Retinal pigment epithelial cell (primary cell): ENCODE measurements around the gene TNFRSF19.
"Not testable (repeated sequence)": the region's sequence is repeated elsewhere in the genome, so short reads cannot be mapped to it uniquely, and the experiment has no call there.

Source experiments
- DNase-seq: peaks from one replicate; pipeline ENCODE4 v3.0.0-alpha.2; 2010; ENCODE audit warnings: low read depth
- H3K4me3 ChIP-seq: 2 replicates; pipeline ENCODE4 v1.5.1; 2011; ENCODE audit warnings: mild to moderate bottlenecking, low read length, control low read depth, moderate library complexity
- CTCF ChIP-seq: conservative IDR thresholded peaks from 2 replicates; pipeline ENCODE4 v1.5.1; 2011; ENCODE audit warnings: low read depth, low read length, control low read depth, inconsistent platforms

The TNFRSF19 gene

DNA sequence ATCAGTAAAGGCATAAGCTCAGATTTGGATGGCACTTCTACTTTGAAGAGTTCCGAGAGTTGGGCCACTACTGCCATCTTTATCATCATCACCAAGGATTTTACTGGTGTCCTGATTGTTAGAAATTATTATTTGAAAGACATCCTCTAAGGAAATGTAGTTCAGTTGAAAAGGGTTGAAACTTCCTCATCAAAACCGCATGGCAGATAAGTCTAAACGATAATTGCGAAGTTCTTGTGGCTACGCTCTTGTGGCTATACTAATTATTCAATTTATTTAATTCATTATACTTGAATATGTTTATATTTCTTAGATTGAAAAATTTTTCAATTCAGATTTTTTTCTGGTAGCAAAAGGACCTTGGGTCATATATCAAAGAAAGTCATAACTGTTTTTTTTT, 22.4 kb downstream of the TNFRSF19 start:
- no peak for DNase-seq
- H3K4me3 ChIP-seq = no peak overlapping the region
- no peak for TF ChIP-seq CTCF

DNA sequence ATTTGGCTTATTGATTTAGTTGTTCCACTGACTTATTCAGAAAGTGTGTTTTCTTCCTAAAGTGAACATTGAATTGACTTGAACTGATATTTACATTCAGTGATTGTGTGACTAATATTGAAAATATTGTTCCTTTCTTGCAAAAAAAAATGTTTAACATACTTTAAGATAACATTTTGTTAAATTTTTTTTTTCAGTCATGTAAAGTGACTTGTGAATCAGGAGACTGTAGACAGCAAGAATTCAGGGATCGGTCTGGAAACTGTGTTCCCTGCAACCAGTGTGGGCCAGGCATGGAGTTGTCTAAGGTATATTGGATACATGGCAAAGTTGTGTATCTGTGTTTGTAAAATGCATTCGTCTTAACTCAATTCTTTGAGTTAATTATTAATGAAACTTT, 22.9 kb downstream of the TNFRSF19 start:
- DNase-seq = no peak
- TF ChIP-seq CTCF = no peak
- H3K4me3 ChIP-seq = no peak overlapping the region

- DNase-seq, H3K4me3 ChIP-seq: not testable (repeated sequence)
Observed at GRCh38 chr13:23594290-23594689, 24.1 kb downstream of the TNFRSF19 start.

DNA sequence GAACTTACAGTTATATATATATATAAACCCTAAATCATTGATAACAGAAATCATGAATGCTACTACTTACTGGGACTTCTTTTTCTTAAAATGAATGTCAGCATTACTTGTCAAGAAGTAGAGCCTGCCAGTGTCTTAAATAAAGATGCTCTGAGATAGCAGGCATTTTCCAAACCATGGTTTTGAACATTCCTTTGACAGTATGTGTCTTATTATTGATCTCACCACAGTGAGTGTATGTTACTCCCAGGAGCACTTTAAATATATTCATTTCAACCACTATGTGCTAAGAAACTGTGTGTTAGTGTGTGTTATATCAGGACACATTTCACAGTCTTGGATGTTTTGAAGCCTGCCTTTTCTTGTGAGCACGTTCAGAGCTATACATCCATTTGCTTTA, 28.2 kb downstream of the TNFRSF19 start:
- no peak for DNase-seq
- TF ChIP-seq CTCF = no peak

DNA sequence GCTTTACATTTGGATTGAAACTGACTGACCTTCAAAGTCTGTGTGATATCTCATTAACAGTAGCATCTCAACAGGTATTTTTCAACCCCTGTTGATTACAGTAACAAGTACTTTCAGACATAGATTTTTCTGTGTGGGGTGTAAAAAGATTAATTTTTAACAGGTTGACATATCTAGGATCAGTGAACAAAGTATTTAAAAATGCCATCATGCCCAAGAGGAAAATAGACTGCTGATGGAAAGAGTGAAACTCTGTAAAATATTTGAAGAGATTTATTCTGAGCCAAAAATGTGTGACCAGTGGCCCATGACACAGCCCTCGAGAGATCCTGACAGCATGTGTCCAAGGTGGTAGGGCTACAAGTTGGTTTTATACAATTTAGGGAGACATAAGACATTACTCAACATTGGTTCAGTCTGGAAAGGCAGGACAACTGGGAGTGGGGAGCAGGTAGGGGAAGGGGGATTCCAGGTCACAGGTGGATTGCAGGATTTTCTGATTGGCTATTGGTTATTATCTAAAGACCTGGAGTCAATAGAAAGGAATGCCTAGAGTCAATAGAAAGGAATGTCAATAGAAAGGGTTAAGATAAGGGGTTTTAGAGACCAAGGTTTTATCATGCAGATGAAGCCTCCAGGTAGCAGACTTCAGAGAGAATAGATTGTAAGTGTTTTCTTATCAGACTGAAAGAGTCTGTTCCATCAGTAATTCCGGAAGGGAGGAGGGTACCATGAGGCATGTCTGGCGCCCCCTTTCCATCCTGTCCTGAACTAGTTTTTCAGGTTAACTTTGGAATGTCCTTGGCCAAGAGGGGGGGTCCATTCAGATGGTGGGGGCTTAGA, 29.1 kb downstream of the TNFRSF19 start:
- no peak overlapping the region for H3K4me3 ChIP-seq
- TF ChIP-seq CTCF = peak; percentile 21
- no peak for DNase-seq

More for the DNA sequence above, 28.2 kb downstream of the TNFRSF19 start:
- H3K4me3 ChIP-seq = no peak overlapping the region

- DNase-seq = no peak
- TF ChIP-seq CTCF = no peak
- H3K4me3 ChIP-seq = no peak overlapping the region
Observed at GRCh38 chr13:23600100-23600499, 29.9 kb downstream of the TNFRSF19 start.

- no peak overlapping the region for H3K4me3 ChIP-seq
- no peak for DNase-seq
- no peak for TF ChIP-seq CTCF
Observed at GRCh38 chr13:23600534-23600933, 30.3 kb downstream of the TNFRSF19 start.
